Activated CD8-positive, alpha-beta memory T cell treated with anti-CD3 and anti-CD28 coated beads, Interleukin-2, amount 50 U/mL, for 1 hour (primary cell): ENCODE results near the gene DBNDD2.

ENCODE experiments used
- DNase-seq: peaks from one replicate; pipeline ENCODE4 v3.0.0-alpha.2; 2020; ENCODE audit errors: extremely low read depth

The DBNDD2 gene, protein sequence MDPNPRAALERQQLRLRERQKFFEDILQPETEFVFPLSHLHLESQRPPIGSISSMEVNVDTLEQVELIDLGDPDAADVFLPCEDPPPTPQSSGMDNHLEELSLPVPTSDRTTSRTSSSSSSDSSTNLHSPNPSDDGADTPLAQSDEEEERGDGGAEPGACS

DNA sequence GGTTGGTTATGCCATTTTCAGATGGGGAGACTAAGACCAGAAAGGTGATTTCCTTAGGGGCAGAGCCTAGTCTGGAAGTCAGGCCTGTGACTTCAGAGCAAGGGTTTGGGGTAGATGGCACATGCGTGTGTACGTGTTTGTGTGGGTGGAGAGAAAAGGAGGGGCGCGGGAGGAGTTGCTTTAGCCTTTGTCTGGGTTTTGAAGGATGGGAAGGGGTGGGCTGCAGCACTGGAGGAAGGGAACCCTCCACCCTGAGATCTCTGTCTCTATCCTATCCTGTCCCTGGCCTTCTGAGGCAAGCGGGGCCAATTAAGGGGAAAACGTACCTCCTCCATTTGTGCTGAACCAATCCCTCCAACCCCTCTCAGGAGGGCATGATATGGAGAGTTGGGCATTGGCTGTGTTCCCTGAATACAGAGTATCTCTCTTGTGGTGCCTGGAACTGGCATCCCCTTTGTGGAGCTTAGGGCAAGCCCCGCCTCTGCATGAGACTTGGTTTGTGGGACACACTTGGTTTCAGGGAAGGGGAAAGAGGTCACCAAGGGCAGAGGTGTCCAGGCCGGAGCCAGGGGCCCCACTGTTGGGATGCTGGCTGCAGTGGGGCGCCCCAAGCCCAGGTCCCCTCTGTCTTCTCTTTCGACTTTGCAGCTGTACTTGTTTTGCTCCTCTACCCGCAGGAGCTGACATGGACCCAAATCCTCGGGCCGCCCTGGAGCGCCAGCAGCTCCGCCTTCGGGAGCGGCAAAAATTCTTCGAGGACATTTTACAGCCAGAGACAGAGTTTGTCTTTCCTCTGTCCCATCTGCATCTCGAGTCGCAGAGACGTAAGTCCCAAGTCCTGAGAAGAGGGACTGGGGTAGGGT lies at the start of gene DBNDD2:
Gene DBNDD2, plus strand, starts transcription at position 507 of the 863 bp plus-strand sequence. Its CDS starts 179 bp downstream, at position 686.
- DNase-seq = no peak

GRCh38 chr20:45359069-45359405 lies 49.1 kb upstream of the DBNDD2 start:
- no peak for DNase-seq

- no peak for DNase-seq
These were observed 48.5 kb upstream of the DBNDD2 start for GRCh38 chr20:45359406-45360148.

- DNase-seq = no peak
These were observed 46.3 kb upstream of the DBNDD2 start for GRCh38 chr20:45361793-45362192.

DNA sequence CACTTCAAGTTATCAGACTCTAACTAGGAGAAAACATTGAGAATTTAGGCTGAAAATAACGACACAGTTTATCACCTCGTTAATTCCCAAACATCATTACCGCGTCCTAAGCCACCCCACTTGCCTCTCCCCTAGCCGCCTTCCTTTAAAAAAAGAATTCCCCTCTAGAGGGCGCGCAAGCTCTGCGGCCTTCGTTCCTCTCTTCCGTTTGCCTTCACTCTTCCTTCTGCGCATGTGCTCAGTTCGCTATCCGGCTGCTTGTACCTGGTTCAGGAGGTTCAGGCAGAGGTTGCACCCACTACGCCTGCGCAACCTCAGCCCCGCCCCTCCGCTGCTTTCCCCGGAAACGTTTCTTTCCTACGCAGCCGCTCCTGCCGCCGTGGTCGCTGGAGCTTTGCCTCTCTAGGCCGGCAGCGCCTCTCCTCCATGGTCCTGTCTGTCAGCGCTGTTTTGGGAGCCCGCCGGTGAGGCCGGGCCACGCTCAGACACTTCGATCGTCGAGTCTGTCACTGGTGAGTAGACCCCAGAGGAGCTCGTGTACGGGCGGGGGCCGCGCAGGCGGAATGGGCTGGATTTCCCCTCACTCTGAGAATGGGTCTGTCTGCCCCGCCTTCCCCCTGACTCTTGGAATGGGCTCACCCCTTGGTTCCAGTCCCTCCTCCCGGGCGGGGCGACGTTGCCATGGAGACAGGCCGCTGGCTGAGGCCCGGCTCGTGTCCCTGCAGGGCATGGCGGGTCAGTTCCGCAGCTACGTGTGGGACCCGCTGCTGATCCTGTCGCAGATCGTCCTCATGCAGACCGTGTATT lies 45.1 kb upstream of the DBNDD2 start, which contains the start of gene SYS1:
Gene SYS1, plus strand, starts transcription at position 353 of the 807 bp plus-strand sequence. Its CDS starts 376 bp downstream, at position 729.
- peak; percentile 98 for DNase-seq

- DNase-seq = no peak
These were observed 44.2 kb upstream of the DBNDD2 start for GRCh38 chr20:45363611-45364492.

DNA sequence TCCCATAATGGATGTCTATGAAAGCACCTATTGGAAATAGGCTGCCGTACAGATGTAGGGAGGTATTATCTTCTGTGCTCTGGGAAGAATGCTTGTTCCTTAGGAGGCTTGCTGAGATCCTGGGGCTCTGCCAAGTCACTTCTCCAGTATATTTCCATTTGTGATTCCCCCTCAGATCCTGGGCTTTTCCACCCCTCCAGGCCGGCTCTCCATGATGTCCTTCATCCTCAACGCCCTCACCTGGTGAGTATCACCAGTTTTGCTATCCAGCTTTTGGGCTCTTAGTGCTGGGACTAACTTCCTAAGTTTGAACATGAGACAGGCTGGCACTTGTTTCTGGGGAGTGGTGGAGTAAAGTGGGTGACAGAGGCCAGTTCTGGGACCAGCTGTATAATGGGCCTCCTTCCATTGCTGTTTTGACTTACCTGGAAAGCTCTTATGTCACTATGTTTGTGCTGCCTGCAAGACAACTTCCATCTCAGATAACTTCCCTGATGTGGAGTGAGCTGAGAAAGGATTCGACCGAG lies 42.6 kb upstream of the DBNDD2 start:
- DNase-seq = no peak

- DNase-seq = no peak
These were observed 41.9 kb upstream of the DBNDD2 start for GRCh38 chr20:45366192-45366591.

- no peak for DNase-seq
These were observed 41.5 kb upstream of the DBNDD2 start for GRCh38 chr20:45366631-45367030.

- DNase-seq = no peak
These were observed 41.0 kb upstream of the DBNDD2 start for GRCh38 chr20:45367126-45367525.

DNA sequence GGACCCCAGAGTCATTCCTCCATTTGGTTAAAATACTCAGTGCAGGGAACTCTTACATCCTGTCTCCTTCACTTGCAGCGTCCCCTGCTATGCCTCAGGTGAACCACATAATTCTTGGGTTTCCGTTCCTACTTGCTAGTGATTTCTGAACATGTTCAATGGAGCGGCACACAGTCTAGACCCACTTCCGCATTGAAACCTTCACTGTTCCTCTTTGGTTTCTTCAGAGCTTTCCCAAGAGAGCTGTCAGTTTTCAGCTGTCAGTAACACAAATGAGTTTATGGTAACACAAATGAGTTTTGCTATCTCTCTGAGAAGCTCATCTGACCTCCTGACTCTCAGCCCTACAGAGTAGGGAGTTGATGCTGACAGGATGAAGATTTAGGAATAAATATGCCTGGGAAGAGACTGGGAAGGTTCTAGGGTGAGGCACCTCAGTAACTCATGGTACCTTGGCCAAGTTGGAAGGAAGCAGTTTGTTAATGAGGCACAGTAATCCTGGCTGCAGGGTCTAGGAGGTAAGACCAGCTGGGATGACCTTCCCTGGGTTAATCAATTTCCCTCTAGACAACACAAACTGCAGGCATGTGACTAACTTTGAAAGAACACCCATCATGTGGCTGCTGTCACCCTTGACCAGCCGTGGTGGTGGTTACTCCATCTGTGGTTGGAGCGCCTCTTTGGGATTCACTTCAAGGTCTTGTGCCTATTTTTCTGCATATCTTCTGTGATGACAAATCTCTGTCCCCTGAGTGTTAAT lies 39.7 kb upstream of the DBNDD2 start:
- no peak for DNase-seq

- DNase-seq = no peak
These were observed 37.4 kb upstream of the DBNDD2 start for GRCh38 chr20:45370571-45371160.

- DNase-seq = no peak
These were observed 35.8 kb upstream of the DBNDD2 start for GRCh38 chr20:45372241-45372640.

DNA sequence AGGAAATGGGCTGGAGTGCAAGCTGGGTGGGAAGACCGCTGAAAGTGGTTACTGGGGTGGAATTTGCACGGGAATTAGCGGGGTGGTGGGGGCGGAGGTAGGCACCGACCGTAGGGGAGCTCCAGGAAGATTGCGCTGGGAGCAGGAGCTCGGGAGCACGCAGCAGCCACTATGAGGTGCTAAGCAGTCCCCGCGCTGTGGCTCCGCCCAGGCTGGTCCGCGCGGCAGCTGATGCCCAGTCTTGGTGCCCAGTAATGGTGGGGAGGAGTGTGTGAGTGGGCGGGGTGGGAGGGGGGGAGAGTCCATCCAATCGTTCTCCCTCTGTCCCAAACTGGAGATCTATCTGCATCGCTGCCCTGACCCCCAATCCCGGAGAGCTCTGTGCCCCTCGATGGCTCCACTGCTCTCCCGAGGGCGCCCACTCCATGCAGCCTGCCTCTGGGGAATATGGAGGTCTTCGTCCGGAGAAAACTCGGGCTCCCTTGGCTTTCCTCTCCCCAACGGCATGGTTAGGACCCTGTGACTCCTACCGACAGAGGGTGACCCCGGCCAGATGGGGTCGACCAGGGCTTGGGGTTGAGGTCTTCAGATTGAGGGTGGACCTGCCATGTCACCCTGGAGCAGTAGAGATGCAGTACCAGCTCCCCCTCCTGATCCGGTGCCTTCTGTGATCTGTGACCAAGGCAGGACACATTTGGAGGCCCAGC lies 35.3 kb upstream of the DBNDD2 start:
- no peak for DNase-seq

GRCh38 chr20:45373353-45374100 lies 34.6 kb upstream of the DBNDD2 start:
- DNase-seq = peak; percentile 78

GRCh38 chr20:45374101-45374467 lies 34.0 kb upstream of the DBNDD2 start:
- no peak for DNase-seq

DNA sequence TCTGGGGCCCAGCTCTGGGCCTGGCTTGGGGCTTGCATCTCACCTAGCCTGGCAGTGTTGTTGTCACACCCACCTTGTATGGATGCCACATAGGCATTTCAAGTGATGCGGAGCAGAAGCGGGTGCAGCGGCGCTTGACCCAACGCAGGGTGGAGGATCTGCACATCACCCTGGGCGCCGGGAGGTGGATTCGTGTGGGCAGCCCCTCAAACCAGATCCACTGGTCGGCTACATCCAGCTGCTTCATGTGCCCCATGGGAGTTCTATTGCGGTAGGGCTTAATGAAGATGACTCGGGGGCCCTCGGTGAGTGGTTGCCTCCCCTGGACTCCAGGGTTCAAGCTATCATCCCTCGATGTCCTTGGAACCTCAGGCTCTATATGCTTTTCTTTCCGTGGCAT lies 33.1 kb upstream of the DBNDD2 start:
- no peak for DNase-seq

DNA sequence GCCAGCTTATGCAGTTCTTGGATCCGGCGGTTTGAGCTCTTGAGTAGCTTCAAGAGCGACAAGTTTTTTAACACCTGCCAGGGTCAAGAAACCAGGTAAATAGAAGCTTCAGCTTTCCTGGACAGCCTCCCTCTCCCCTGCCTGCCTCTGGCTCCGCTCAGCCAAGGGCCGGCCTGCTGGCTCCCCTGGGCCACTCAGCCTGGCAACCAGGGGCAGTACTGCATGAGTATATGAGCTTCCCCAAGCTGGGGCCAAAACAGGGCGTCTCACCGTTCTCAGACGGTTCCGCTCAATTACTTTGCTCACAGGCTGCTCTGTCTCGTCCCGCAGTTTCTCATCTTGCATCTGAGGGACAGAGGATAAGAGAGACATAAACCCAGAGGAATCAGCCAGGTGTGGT lies 30.8 kb upstream of the DBNDD2 start:
- DNase-seq = no peak
